Measurements from ENCODE around the gene TREX2.

- no peak for TF ChIP-seq CTCF (conservative IDR thresholded peaks at IDR 0.05 in 1 of 2, IDR thresholded peaks at IDR 0.05 in 1 of 2; ENCODE audit: extremely low read depth in 1 of 2, insufficient read depth in 1 of 2, low read depth in 1 of 2, low read length in 2 of 2)
- no peak for TF ChIP-seq EZH2 (IDR thresholded peaks at IDR 0.05; ENCODE audit: borderline replicate concordance, low read length)
These were observed 5.9 kb downstream of the TREX2 start for GRCh38 chrX:153439977-153440376.
